Stimulated activated CD4-positive, alpha-beta T cell treated with anti-CD3 and anti-CD28 coated beads, Interleukin-1b, Interleukin-23, amount 100 ng/mL, for 48 hours (primary cell): Measurements from ENCODE around the gene PLSCR1.
"Not testable (repeated sequence)": the region's sequence is repeated elsewhere in the genome, so short reads cannot be mapped to it uniquely, and the experiment has no call there.

Experiments used
- DNase-seq: peaks from one replicate; pipeline ENCODE4 v3.0.0-alpha.2; 2020

PLSCR1 gene

GRCh38 chr3:146511402-146512134 is 32.8 kb downstream of the PLSCR1 start:
- no peak for DNase-seq

- no peak for DNase-seq
These were observed 36.9 kb downstream of the PLSCR1 start for GRCh38 chr3:146507331-146508120.

GRCh38 chr3:146505516-146505915 is 38.9 kb downstream of the PLSCR1 start:
- no peak for DNase-seq

GRCh38 chr3:146504498-146505197 is 39.8 kb downstream of the PLSCR1 start:
- DNase-seq, result no peak

- DNase-seq, result no peak
These were observed 40.8 kb downstream of the PLSCR1 start for GRCh38 chr3:146503461-146504202.

GRCh38 chr3:146502887-146503460 is 41.4 kb downstream of the PLSCR1 start:
- DNase-seq, result no peak

GRCh38 chr3:146501752-146502151 is 42.7 kb downstream of the PLSCR1 start:
- no peak for DNase-seq

- no peak for DNase-seq
These were observed 44.7 kb downstream of the PLSCR1 start for GRCh38 chr3:146499701-146500100.

GRCh38 chr3:146498002-146498736 is 46.2 kb downstream of the PLSCR1 start:
- peak; percentile 52 for DNase-seq

GRCh38 chr3:146497145-146497843 is 47.1 kb downstream of the PLSCR1 start:
- not testable (repeated sequence) for DNase-seq

GRCh38 chr3:146496726-146497125 is 47.7 kb downstream of the PLSCR1 start:
- DNase-seq, result no peak

- DNase-seq, result no peak
These were observed 48.2 kb downstream of the PLSCR1 start for GRCh38 chr3:146496251-146496650.

GRCh38 chr3:146493761-146494160 is 50.6 kb downstream of the PLSCR1 start:
- DNase-seq, result no peak

GRCh38 chr3:146493221-146493620 is 51.2 kb downstream of the PLSCR1 start:
- no peak for DNase-seq

GRCh38 chr3:146491303-146491702 is 53.1 kb downstream of the PLSCR1 start:
- no peak for DNase-seq

GRCh38 chr3:146485297-146485696 is 59.1 kb downstream of the PLSCR1 start:
- DNase-seq, result no peak

GRCh38 chr3:146476094-146476740 is 68.2 kb downstream of the PLSCR1 start:
- DNase-seq, result no peak

- DNase-seq, result not testable (repeated sequence)
These were observed 69.4 kb downstream of the PLSCR1 start for GRCh38 chr3:146474976-146475375.

- DNase-seq, result no peak
These were observed 70.7 kb downstream of the PLSCR1 start for GRCh38 chr3:146473726-146474125.

GRCh38 chr3:146472611-146473010 is 71.8 kb downstream of the PLSCR1 start:
- DNase-seq, result no peak

GRCh38 chr3:146471012-146471411 is 73.4 kb downstream of the PLSCR1 start:
- DNase-seq, result no peak
